GM18951 (cell line): ENCODE results near the gene SLMAP.
"Not testable (repeated sequence)": the region's sequence is repeated elsewhere in the genome, so short reads cannot be mapped to it uniquely, and the experiment has no call there.

Experiments
- POLR2A ChIP-seq: IDR thresholded peaks from 4 replicates; pipeline ENCODE4 v1.6.1; 2011; ENCODE audit warnings: mild to moderate bottlenecking; ENCODE audit not compliant: insufficient read length, insufficient read depth; ENCODE audit errors: extremely low read depth
- in situ Hi-C: fragments of 300-500 bp; cut with MboI; formaldehyde crosslinking; loops from one replicate; pipeline ENCODE4 v1.12.0; 2022; ENCODE audit warnings: low sequenced_read_pairs, mixed read lengths, inconsistent platforms; ENCODE audit not compliant: unreplicated experiment

SLMAP gene

GRCh38 chr3:57840473-57840872, 84.4 kb downstream of the SLMAP start:
- in situ Hi-C loops: no loop called here
- TF ChIP-seq POLR2A: no peak

DNA sequence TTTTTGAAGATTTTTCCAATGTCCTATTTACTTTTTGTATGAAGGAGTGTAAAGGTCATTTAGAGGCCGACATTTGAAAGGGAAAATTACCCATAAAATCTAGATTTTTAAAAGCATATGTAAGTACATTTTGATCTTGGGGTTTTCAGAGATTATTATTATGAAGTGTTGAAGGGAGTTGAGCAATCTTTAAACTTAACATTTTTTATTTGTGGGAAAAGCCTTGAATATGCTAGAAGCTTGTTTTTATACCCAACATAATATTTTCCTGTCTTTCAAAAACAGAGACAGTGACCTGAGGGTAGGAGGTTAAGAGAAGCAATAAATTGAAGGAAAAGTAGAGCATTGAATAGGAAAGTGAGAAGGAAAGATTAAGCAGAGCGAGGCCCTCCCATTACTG, 85.7 kb downstream of the SLMAP start:
- in situ Hi-C loops: no loop called here
- no peak for TF ChIP-seq POLR2A

DNA sequence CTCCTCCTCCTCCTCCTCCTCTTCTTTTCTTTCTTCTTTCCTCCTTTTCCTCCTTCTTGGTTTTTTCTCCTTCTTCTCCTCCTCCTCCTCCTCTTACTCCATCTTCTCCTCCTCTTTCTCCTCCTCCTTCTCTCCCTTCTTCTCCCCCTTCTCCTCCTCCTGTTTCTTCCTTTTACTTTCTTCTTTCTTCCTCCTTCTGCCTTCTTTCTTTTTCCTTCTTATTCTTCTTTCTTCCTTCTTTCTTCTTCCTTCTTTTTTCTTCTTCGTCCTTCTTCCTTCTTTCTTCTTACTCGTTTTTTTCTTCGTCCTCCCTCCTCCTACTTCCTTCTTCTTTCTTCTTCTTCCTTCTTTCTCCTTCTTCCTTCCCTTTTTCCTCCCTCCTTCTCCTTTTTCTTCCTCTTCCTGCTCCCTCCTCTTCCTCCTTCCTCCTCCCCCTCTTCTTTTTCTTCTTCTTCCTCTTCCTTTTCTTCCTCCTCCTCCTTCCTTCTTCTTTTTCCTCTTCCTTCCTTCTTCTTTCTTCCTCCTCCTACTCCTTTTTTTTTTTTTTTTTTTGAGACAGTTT, 92.1 kb downstream of the SLMAP start:
- no peak for TF ChIP-seq POLR2A
- in situ Hi-C loops: no loop called here

DNA sequence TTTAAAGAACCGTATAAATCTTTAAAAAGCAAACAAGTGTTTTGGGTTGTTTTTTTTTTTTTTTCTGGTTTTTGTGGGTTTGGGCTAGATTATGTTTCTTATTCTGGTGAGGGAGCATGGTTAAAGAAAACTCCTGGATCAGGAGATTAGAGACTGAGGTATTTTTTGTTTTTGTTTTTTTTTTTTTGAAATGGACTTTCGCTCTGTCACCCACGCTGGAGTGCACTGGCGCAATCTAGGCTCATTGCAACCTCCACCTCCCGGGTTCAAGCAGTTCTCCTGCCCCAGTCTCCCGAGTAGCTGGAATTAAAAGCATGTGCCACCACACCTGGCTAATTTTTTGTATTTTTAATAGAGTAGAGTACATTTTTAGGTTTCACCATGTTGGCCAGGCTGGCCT, 95.2 kb downstream of the SLMAP start:
- in situ Hi-C loops: no loop called here
- no peak for TF ChIP-seq POLR2A

- TF ChIP-seq POLR2A: no peak
- in situ Hi-C loops: no loop called here
Observed at GRCh38 chr3:57852896-57853295, 96.8 kb downstream of the SLMAP start.

DNA sequence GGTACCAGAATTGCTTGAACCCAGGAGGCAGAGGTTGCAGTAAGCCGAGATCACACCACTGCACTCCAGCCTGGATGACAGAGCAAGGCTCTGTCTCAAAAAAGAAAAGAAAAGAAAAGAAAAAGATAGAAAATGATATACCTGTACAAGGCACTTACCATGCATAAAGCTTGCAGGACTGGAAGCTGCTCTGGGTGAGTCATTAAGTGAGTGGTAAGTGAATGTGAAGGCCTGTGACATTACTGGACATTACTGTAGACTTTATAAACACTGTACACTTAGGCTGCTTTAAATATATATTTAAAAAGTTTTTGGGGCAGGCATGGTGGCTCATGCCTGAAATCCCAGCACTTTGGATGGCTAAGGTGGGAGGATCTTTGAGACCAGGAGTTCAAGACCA, 99.2 kb downstream of the SLMAP start:
- TF ChIP-seq POLR2A: no peak

GRCh38 chr3:57855943-57856342, 99.8 kb downstream of the SLMAP start:
- TF ChIP-seq POLR2A: no peak
- in situ Hi-C loops: no loop called here

More for the DNA sequence above, 99.2 kb downstream of the SLMAP start:
- in situ Hi-C loops: no loop called here

- in situ Hi-C loops: no loop called here
- TF ChIP-seq POLR2A: no peak
Observed at GRCh38 chr3:57856675-57857074, 100.6 kb downstream of the SLMAP start.

DNA sequence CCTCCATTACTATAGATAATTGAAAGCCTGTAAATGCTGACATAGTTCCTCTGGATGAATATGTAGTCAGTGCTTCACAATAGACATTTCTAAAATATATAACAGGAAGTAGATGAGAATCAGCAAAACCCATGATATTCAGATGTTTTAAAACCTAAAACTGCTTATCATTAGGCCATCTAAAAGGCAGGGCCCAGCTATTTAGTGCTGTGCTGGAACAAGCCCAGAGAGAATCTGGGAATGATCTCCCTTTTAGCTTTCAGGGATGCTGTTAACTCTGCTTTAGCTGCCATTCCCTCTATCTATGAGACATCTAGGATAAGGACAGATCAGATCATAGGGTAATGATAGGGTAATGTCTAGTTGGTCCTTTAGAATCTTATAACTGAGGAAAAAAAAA, 106.8 kb downstream of the SLMAP start:
- in situ Hi-C loops: no loop called here
- no peak for TF ChIP-seq POLR2A

GRCh38 chr3:57863380-57863779, 107.3 kb downstream of the SLMAP start:
- in situ Hi-C loops: no loop called here
- no peak for TF ChIP-seq POLR2A

- TF ChIP-seq POLR2A: no peak
- in situ Hi-C loops: no loop called here
Observed at GRCh38 chr3:57864853-57865252, 108.7 kb downstream of the SLMAP start.

DNA sequence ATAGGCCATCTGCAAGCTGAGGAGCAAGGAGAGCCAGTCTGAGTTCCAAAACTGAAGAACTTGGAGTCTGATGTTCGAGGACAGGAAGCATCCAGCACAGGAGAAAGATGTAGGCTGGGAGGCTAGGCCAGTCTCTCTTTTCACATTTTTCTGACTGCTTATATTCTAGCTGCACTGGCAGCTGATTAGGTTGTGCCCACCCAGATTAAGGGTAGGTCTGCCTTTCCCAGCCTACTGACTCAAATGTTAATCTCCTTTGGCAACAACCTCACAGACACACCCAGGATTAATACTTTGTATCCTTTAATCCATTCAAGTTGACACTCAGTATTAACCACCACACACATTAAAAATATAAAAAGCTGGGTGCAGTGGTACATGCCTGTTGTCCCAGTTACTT, 113.0 kb downstream of the SLMAP start:
- in situ Hi-C loops: not testable (repeated sequence)

GRCh38 chr3:57872606-57873005, 116.5 kb downstream of the SLMAP start:
- TF ChIP-seq POLR2A: no peak
- in situ Hi-C loops: no loop called here

GRCh38 chr3:57876632-57877031, 120.5 kb downstream of the SLMAP start:
- in situ Hi-C loops: no loop called here
- TF ChIP-seq POLR2A: no peak

DNA sequence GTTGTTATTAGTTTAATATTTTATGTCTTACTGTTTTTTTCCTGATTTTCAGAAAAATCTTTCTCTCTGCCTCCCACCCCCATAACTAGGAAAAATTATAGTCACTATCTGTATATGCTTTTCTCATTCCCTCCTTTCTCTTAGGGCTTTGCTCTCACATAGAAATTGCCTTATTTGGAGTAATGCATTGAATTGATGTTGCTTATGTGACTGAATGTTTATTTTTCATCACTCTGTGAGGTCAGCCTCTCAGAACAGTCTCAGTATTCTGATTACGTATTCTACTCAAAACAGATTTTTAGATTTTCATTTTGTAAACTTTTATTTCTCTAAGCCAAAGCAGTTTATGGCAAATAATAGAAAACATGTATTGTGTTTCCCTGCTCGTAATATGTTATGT, 121.0 kb downstream of the SLMAP start:
- in situ Hi-C loops: no loop called here
- TF ChIP-seq POLR2A: no peak

DNA sequence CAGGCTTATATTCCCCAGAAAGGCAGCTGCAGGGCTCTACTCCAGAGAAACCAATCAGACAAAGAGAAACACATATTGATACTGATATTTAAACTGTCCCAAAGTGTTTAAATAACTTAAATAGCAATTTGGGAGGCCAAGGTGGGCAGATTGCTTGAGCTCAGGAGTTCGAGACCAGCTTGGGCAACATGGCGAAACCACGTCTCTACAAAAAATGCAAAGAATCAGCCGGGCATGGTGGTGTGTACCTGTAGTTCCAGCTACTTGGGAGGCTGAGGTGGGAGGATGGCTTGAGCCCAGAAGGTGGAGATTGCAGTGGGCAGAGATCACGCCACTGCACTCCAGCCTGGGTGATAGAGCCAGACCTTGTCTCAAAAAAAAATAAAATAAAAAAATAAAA, 128.3 kb downstream of the SLMAP start:
- in situ Hi-C loops: not testable (repeated sequence)
